Renal pelvis (tissue), 4 donors: Measurements from ENCODE around the gene ZFHX3. TPM values are rescaled to one million over a fixed set of nuclear protein-coding genes. Genes with fewer than 3 reads are reported as not detected.

Experiments
- DNase-seq: peaks from one replicate; pipeline ENCODE4 v3.0.0-alpha.2; 2013
- polyA plus RNA-seq, 3 donors: library from polyadenylated mRNA; unstranded; fragments of 120-200 nt; gene quantifications; one replicate each; pipeline ENCODE4 v1.2.1, GENCODE V29; 2013; ENCODE audit not compliant: insufficient read length in 3 of 3

Gene ZFHX3
- polyA plus RNA-seq, 3 donors, result 17.6 to 24.2 (median 23.3) TPM

- no peak for DNase-seq
These were observed 113.1 kb downstream of the ZFHX3 start for GRCh38 chr16:72934636-72935403.

- no peak for DNase-seq
These were observed 115.1 kb downstream of the ZFHX3 start for GRCh38 chr16:72932677-72933335.

- no peak for DNase-seq
These were observed 115.9 kb downstream of the ZFHX3 start for GRCh38 chr16:72932050-72932449.

GRCh38 chr16:72930396-72930795, 117.5 kb downstream of the ZFHX3 start:
- no peak for DNase-seq

GRCh38 chr16:72928090-72928981, 119.6 kb downstream of the ZFHX3 start:
- no peak for DNase-seq

- no peak for DNase-seq
These were observed 120.5 kb downstream of the ZFHX3 start for GRCh38 chr16:72927199-72928089.

- DNase-seq, result no peak
These were observed 121.5 kb downstream of the ZFHX3 start for GRCh38 chr16:72926177-72927070.

- no peak for DNase-seq
These were observed 122.3 kb downstream of the ZFHX3 start for GRCh38 chr16:72925631-72925979.

- no peak for DNase-seq
These were observed 122.8 kb downstream of the ZFHX3 start for GRCh38 chr16:72924927-72925630.

- DNase-seq, result no peak
These were observed 123.4 kb downstream of the ZFHX3 start for GRCh38 chr16:72924537-72924926.

GRCh38 chr16:72923757-72924156, 124.2 kb downstream of the ZFHX3 start:
- DNase-seq, result no peak

- DNase-seq, result no peak
These were observed 125.2 kb downstream of the ZFHX3 start for GRCh38 chr16:72922714-72923113.

GRCh38 chr16:72921620-72922019, 126.3 kb downstream of the ZFHX3 start:
- DNase-seq, result no peak

- no peak for DNase-seq
These were observed 126.8 kb downstream of the ZFHX3 start for GRCh38 chr16:72921106-72921505.

GRCh38 chr16:72917051-72917450, 130.9 kb downstream of the ZFHX3 start:
- DNase-seq, result no peak

- DNase-seq, result no peak
These were observed 132.6 kb downstream of the ZFHX3 start for GRCh38 chr16:72915331-72915730.

GRCh38 chr16:72913551-72913950, 134.4 kb downstream of the ZFHX3 start:
- DNase-seq, result no peak

GRCh38 chr16:72911971-72912370, 136.0 kb downstream of the ZFHX3 start:
- no peak for DNase-seq

- DNase-seq, result no peak
These were observed 137.1 kb downstream of the ZFHX3 start for GRCh38 chr16:72910875-72911274.

- no peak for DNase-seq
These were observed 137.5 kb downstream of the ZFHX3 start for GRCh38 chr16:72910381-72910780.
